ENCODE results near the gene CD44. TPM values are rescaled to one million over a fixed set of nuclear protein-coding genes. Genes with fewer than 3 reads are reported as not detected.

Gene CD44
- total RNA-seq, 1 donor from 2014 or later = 548 TPM

- H3K27me3 ChIP-seq = no peaks in the 10 kb centered on the region
- H3K27ac ChIP-seq = no peak overlapping the region
- no peak for TF ChIP-seq CTCF (IDR thresholded peaks at IDR 0.05)
- H3K36me3 ChIP-seq = peaks cover 24% of the 10 kb centered on the region
- no peaks in the 10 kb centered on the region for H3K4me1 ChIP-seq
- ATAC-seq = peak; percentile 52
- H3K9me3 ChIP-seq = no peaks in the 10 kb centered on the region
- intact Hi-C loops (cut with DNase I) = no loop called here
- no peak for DNase-seq
- H3K4me3 ChIP-seq = no peak overlapping the region
Measured at GRCh38 chr11:35231076-35231860, 92.3 kb downstream of the CD44 start.

- Histone ChIP-seq H3K36me3 (peaks cover 24% of the 10 kb centered on the region), H3K27ac (no peak overlapping the region), H3K4me3 (no peak overlapping the region), H3K4me1 (peaks cover 4% of the 10 kb centered on the region), H3K27me3 (no peaks in the 10 kb centered on the region), H3K9me3 (no peaks in the 10 kb centered on the region)
- intact Hi-C loops (cut with DNase I) = no loop called here
- ATAC-seq (no peak), DNase-seq (no peak)
- TF ChIP-seq CTCF (IDR thresholded peaks at IDR 0.05) = no peak
Measured at GRCh38 chr11:35232891-35233330, 93.9 kb downstream of the CD44 start.

- no peak for TF ChIP-seq CTCF (IDR thresholded peaks at IDR 0.05)
- Histone ChIP-seq H3K4me1 (peaks cover 9% of the 10 kb centered on the region), H3K27me3 (no peaks in the 10 kb centered on the region), H3K27ac (no peak overlapping the region), H3K36me3 (peaks cover 24% of the 10 kb centered on the region), H3K9me3 (no peaks in the 10 kb centered on the region), H3K4me3 (no peak overlapping the region)
- intact Hi-C loops (cut with DNase I) = no loop called here
- no peak for DNase-seq
- no peak for ATAC-seq
Measured at GRCh38 chr11:35233518-35233917, 94.5 kb downstream of the CD44 start.

GRCh38 chr11:35234460-35235156, 95.6 kb downstream of the CD44 start:
- no peak overlapping the region for H3K27ac ChIP-seq
- TF ChIP-seq CTCF (IDR thresholded peaks at IDR 0.05) = no peak
- H3K27me3 ChIP-seq = no peaks in the 10 kb centered on the region

GRCh38 chr11:35235157-35235468, 96.1 kb downstream of the CD44 start:
- intact Hi-C loops (cut with DNase I) = no loop called here
- DNase-seq = no peak
- ATAC-seq = no peak
- no peak overlapping the region for H3K27ac ChIP-seq
- no peaks in the 10 kb centered on the region for H3K27me3 ChIP-seq
- peaks cover 8% of the 10 kb centered on the region for H3K36me3 ChIP-seq
- no peak overlapping the region for H3K4me3 ChIP-seq
- no peaks in the 10 kb centered on the region for H3K9me3 ChIP-seq
- H3K4me1 ChIP-seq = peaks cover 18% of the 10 kb centered on the region
- no peak for TF ChIP-seq CTCF (IDR thresholded peaks at IDR 0.05)

More at GRCh38 chr11:35234460-35235156, 95.6 kb downstream of the CD44 start:
- DNase-seq = no peak
- Histone ChIP-seq H3K36me3 (peaks cover 13% of the 10 kb centered on the region), H3K4me1 (peaks cover 18% of the 10 kb centered on the region), H3K9me3 (no peaks in the 10 kb centered on the region), H3K4me3 (no peak overlapping the region)
- intact Hi-C loops (cut with DNase I) = no loop called here
- ATAC-seq = no peak

Measured in upper lobe of right lung (tissue), 1 donor.